Measurements from ENCODE around the gene TAOK1. TPM values are rescaled to one million over a fixed set of nuclear protein-coding genes. Genes with fewer than 3 reads are reported as not detected.

The TAOK1 gene
- total RNA-seq, 1 donor from 2014 or later = 95.5 TPM

DNA sequence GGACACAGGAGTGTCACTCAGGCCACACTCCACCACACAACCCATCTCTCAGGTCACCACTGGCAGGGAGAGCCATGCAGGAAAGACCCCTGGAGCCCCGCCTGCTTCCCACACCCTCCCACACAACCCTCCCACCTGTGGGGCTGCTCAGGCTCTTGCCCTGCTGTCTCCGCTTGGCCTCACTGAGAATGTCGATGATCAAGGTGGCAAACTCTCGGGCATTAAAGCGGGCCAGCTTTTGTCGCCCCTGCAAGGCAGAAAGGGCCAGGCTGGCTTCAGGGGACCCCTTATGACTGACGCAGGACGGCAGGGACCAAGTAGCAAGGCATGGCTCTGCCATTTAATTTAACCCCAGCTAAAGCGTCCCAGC is 186.8 kb downstream of the TAOK1 start:
- TF ChIP-seq CTCF (IDR thresholded peaks at IDR 0.05; ENCODE audit: unreplicated experiment) = no peak
- peaks cover 36% of the 10 kb centered on the region for H3K36me3 Mint-ChIP-seq (ENCODE audit: low read depth, unreplicated experiment)
- H3K9me3 Mint-ChIP-seq (ENCODE audit: unreplicated experiment) = no peaks in the 10 kb centered on the region
- no peak overlapping the region for H3K27ac Mint-ChIP-seq (ENCODE audit: unreplicated experiment)
- peaks cover 3% of the 10 kb centered on the region for H3K4me1 Mint-ChIP-seq (ENCODE audit: unreplicated experiment)
- peaks cover 24% of the 10 kb centered on the region for H3K27me3 Mint-ChIP-seq (ENCODE audit: unreplicated experiment)
- DNase-seq (ENCODE audit: low spot score) = no peak
- H3K4me3 Mint-ChIP-seq (ENCODE audit: unreplicated experiment) = no peak overlapping the region

- Mint-ChIP-seq H3K9me3 (ENCODE audit: unreplicated experiment) (no peaks in the 10 kb centered on the region), H3K27ac (ENCODE audit: unreplicated experiment) (no peak overlapping the region)
Measured at GRCh38 chr17:29577385-29578211, 187.4 kb downstream of the TAOK1 start.

GRCh38 chr17:29578626-29579485 is 188.7 kb downstream of the TAOK1 start:
- Mint-ChIP-seq H3K9me3 (ENCODE audit: unreplicated experiment) (no peaks in the 10 kb centered on the region), H3K36me3 (ENCODE audit: low read depth, unreplicated experiment) (peaks cover 39% of the 10 kb centered on the region), H3K4me3 (ENCODE audit: unreplicated experiment) (peak overlapping the region; percentile 47), H3K4me1 (ENCODE audit: unreplicated experiment) (peaks cover 7% of the 10 kb centered on the region), H3K27me3 (ENCODE audit: unreplicated experiment) (peaks cover 23% of the 10 kb centered on the region), H3K27ac (ENCODE audit: unreplicated experiment) (no peak overlapping the region)
- TF ChIP-seq CTCF (IDR thresholded peaks at IDR 0.05; ENCODE audit: unreplicated experiment) = no peak
- no peak for DNase-seq (ENCODE audit: low spot score)

More at GRCh38 chr17:29577385-29578211, 187.4 kb downstream of the TAOK1 start:
- peaks cover 41% of the 10 kb centered on the region for H3K36me3 Mint-ChIP-seq (ENCODE audit: low read depth, unreplicated experiment)
- DNase-seq (ENCODE audit: low spot score) = no peak
- peaks cover 24% of the 10 kb centered on the region for H3K27me3 Mint-ChIP-seq (ENCODE audit: unreplicated experiment)
- TF ChIP-seq CTCF (IDR thresholded peaks at IDR 0.05; ENCODE audit: unreplicated experiment) = no peak
- H3K4me1 Mint-ChIP-seq (ENCODE audit: unreplicated experiment) = peaks cover 3% of the 10 kb centered on the region
- H3K4me3 Mint-ChIP-seq (ENCODE audit: unreplicated experiment) = peak overlapping the region; percentile 47

GRCh38 chr17:29579866-29580771 is 190.0 kb downstream of the TAOK1 start:
- Mint-ChIP-seq H3K4me3 (ENCODE audit: unreplicated experiment) (peak overlapping the region; percentile 65), H3K36me3 (ENCODE audit: low read depth, unreplicated experiment) (peaks cover 31% of the 10 kb centered on the region), H3K4me1 (ENCODE audit: unreplicated experiment) (peaks cover 19% of the 10 kb centered on the region), H3K9me3 (ENCODE audit: unreplicated experiment) (no peaks in the 10 kb centered on the region), H3K27ac (ENCODE audit: unreplicated experiment) (peak overlapping the region; percentile 54), H3K27me3 (ENCODE audit: unreplicated experiment) (peaks cover 23% of the 10 kb centered on the region)
- DNase-seq (ENCODE audit: low spot score) = peak; percentile 78
- TF ChIP-seq CTCF (IDR thresholded peaks at IDR 0.05; ENCODE audit: unreplicated experiment) = peak; percentile 75

Measured in endothelial cell (in vitro differentiated cells).